Measurements from ENCODE around the gene CDKN1B. TPM values are rescaled to one million over a fixed set of nuclear protein-coding genes. Genes with fewer than 3 reads are reported as not detected.

CDKN1B gene
- total RNA-seq, 1 donor: 28.4 TPM

- H3K4me3 ChIP-seq (ENCODE audit: low read depth, low read length): no peak overlapping the region
- TF ChIP-seq, protein P1, sequence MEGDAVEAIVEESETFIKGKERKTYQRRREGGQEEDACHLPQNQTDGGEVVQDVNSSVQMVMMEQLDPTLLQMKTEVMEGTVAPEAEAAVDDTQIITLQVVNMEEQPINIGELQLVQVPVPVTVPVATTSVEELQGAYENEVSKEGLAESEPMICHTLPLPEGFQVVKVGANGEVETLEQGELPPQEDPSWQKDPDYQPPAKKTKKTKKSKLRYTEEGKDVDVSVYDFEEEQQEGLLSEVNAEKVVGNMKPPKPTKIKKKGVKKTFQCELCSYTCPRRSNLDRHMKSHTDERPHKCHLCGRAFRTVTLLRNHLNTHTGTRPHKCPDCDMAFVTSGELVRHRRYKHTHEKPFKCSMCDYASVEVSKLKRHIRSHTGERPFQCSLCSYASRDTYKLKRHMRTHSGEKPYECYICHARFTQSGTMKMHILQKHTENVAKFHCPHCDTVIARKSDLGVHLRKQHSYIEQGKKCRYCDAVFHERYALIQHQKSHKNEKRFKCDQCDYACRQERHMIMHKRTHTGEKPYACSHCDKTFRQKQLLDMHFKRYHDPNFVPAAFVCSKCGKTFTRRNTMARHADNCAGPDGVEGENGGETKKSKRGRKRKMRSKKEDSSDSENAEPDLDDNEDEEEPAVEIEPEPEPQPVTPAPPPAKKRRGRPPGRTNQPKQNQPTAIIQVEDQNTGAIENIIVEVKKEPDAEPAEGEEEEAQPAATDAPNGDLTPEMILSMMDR (IDR thresholded peaks at IDR 0.05; ENCODE audit: insufficient read depth, low read length): no peak
- DNase-seq (ENCODE audit: low read depth): no peak
Observed at GRCh38 chr12:12686472-12686871, 30.7 kb upstream of the CDKN1B start.

DNA sequence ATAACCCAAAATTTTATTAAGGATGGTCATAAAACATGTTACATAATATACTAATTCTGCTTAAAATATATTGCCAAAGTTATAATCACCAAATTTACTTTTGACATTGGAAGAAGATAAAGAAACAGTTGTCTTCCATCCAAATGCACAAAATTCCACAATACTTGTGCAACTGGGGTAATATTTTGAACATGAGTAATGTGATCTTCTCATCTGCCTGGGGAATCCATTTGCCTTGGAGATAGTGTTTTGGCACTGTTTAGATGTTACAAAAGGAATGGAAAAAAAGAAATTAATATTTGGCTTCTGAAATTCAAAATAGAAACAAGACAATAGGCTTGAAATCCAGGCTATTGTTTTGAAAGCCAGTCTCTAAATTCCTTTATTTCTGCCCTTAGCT is 30.2 kb upstream of the CDKN1B start:
- H3K4me3 ChIP-seq (ENCODE audit: low read depth, low read length): no peak overlapping the region
- peak; percentile 85 for DNase-seq (ENCODE audit: low read depth)
- TF ChIP-seq, protein P1 (IDR thresholded peaks at IDR 0.05; ENCODE audit: insufficient read depth, low read length): no peak

DNA sequence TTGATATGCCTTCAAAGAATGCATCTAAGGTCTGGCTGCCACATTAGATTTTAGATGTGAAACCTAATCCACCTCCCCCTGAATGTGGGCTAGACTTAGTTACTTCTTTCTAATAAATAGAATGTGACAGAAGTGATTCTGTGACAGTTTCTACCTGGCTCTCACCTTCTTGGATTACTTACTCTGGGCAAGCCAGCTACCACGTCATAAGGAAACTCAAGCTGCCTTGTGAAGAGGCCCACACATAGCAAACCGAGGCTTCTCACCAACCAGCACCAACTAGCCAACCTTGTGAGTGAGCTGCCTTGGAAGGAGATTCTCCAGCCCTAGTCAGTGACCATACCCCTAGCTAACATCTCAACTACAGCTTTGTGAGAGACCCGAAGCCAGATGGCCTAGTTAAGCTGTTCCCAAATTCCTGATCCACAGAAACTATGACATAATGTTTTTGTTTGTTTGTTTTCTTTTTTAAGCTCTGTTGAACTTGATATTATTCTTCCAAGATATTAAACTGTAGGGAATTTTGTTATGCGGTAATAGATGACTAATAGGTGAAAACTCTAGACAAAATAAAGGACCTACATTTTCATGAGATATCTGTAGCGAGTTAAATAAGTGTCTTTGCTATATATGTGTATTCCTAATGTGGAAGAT is 27.4 kb upstream of the CDKN1B start:
- DNase-seq (ENCODE audit: low read depth): no peak
- TF ChIP-seq, protein P1 (IDR thresholded peaks at IDR 0.05; ENCODE audit: insufficient read depth, low read length): no peak

GRCh38 chr12:12691549-12691948 is 25.6 kb upstream of the CDKN1B start:
- DNase-seq (ENCODE audit: low read depth): no peak
- no peak overlapping the region for H3K4me3 ChIP-seq (ENCODE audit: low read depth, low read length)
- TF ChIP-seq, protein P1 (IDR thresholded peaks at IDR 0.05; ENCODE audit: insufficient read depth, low read length): no peak

More for the DNA sequence above, 27.4 kb upstream of the CDKN1B start:
- H3K4me3 ChIP-seq (ENCODE audit: low read depth, low read length): no peak overlapping the region

GRCh38 chr12:12693111-12693671 is 24.0 kb upstream of the CDKN1B start:
- TF ChIP-seq, protein P1 (IDR thresholded peaks at IDR 0.05; ENCODE audit: insufficient read depth, low read length): no peak
- DNase-seq (ENCODE audit: low read depth): no peak

DNA sequence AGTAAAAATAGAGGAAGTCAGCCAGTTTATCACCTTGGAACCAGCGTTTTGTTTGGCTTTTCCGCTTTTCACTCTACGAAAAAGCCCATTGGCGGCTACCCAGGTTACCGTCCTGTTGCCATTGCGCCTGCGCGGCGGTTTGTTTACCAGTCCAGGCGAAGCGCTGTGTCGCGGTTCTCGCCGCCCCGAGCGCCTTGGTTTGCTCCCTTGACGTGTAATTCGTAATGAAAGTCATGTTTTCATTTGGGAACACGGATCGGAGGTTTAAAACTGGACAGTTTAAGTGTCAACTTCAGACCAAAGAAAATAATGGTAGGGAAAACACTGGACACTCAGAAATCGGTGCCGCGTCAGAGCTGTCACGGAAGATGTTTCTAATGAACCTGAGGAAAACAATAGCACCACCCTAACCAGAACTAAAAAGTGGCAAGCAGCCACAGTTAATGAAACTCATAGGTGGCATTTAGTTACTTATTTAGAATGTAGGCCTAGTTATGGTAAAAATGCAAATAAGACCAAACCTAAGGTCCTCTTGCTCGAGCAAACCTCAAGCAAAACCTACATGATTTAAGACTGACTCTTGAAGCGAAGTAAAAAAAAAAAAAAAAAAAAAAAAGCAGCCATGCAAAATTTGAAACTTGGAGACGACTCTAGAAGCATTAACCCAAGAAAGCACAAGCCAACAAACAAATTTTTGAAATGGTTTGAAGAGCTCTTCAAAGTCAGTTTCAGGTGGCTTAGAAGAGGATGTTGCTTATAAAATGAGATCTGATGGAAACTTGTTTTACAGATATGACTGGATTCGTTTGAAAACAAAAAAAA is 20.4 kb upstream of the CDKN1B start:
- peak overlapping the region; percentile 62 for H3K4me3 ChIP-seq (ENCODE audit: low read depth, low read length)
- DNase-seq (ENCODE audit: low read depth): peak; percentile 85
- TF ChIP-seq, protein P1 (IDR thresholded peaks at IDR 0.05; ENCODE audit: insufficient read depth, low read length): no peak

More at GRCh38 chr12:12693111-12693671, 24.0 kb upstream of the CDKN1B start:
- no peak overlapping the region for H3K4me3 ChIP-seq (ENCODE audit: low read depth, low read length)

Measured in fibroblast of the aortic adventitia (primary cell).